DND-41 (cell line): Measurements from ENCODE around the gene RPL35A.
"Not testable (repeated sequence)": the region's sequence is repeated elsewhere in the genome, so short reads cannot be mapped to it uniquely, and the experiment has no call there.

Source experiments
- ATAC-seq: fragments of 200-7000 bp; cut with Tn5 transposase; 3 replicates; pipeline ENCODE4 v1.9.1; 2021; ENCODE audit warnings: low read depth; ENCODE audit not compliant: insufficient read depth
- DNase-seq: peaks from one replicate; pipeline ENCODE4 v3.0.0-alpha.2; 2020
- H2AFZ ChIP-seq: 2 replicates; pipeline ENCODE4 v1.6.0; 2012; ENCODE audit warnings: low read depth, low read length
- H3K27ac ChIP-seq: 2 replicates; pipeline ENCODE4 v1.5.1; 2012; ENCODE audit warnings: low read length, inconsistent platforms
- H3K27me3 ChIP-seq: fragments of 200-600 bp; sonication (generic); 2 replicates; pipeline ENCODE4 v1.6.0; 2012; ENCODE audit warnings: low read length, mild to moderate bottlenecking, inconsistent platforms; ENCODE audit not compliant: insufficient read depth, poor library complexity
- H3K36me3 ChIP-seq: 2 replicates; pipeline ENCODE4 v1.5.1; 2012; ENCODE audit warnings: low read length, inconsistent platforms; ENCODE audit not compliant: insufficient read depth
- H3K4me1 ChIP-seq: 2 replicates; pipeline ENCODE4 v1.5.1; 2012; ENCODE audit warnings: mild to moderate bottlenecking, low read length; ENCODE audit not compliant: insufficient read depth
- H3K4me2 ChIP-seq: 2 replicates; pipeline ENCODE4 v1.6.0; 2012; ENCODE audit warnings: mild to moderate bottlenecking, moderate library complexity, low read length, inconsistent platforms; ENCODE audit not compliant: insufficient read depth
- H3K4me3 ChIP-seq, 2 experiments: fragments of 200-600 bp in 1 of 2; shearing (Covaris generic) in 1 of 2; 2 replicates each; pipeline ENCODE4 v1.5.1; 2012 to 2016; ENCODE audit warnings: inconsistent platforms in 2 of 2, low read length in 2 of 2, mild to moderate bottlenecking in 2 of 2, low read depth in 1 of 2, moderate library complexity in 1 of 2
- H3K79me2 ChIP-seq: 2 replicates; pipeline ENCODE4 v1.6.0; 2012; ENCODE audit warnings: low read length, inconsistent platforms; ENCODE audit not compliant: insufficient read depth
- H3K9ac ChIP-seq: 2 replicates; pipeline ENCODE4 v1.6.0; 2012; ENCODE audit warnings: low read depth, mild to moderate bottlenecking, inconsistent platforms, low read length, moderate library complexity
- H3K9me3 ChIP-seq: 2 replicates; pipeline ENCODE4 v1.5.1; 2012; ENCODE audit warnings: low read length, moderate library complexity, mild to moderate bottlenecking, inconsistent platforms; ENCODE audit not compliant: insufficient read depth, severe bottlenecking
- H4K20me1 ChIP-seq: 2 replicates; pipeline ENCODE4 v1.6.0; 2012; ENCODE audit warnings: low read length; ENCODE audit not compliant: insufficient read depth
- EZH2 ChIP-seq: IDR thresholded peaks from 3 replicates; pipeline ENCODE4 v1.6.1; 2012; ENCODE audit warnings: borderline replicate concordance, low read depth, mild to moderate bottlenecking, moderate library complexity, low read length, inconsistent platforms; ENCODE audit not compliant: severe bottlenecking
- TF ChIP-seq, protein P1 (sequence below): IDR thresholded peaks from 2 replicates; pipeline ENCODE4 v1.5.1; 2012; ENCODE audit warnings: borderline replicate concordance, low read length, moderate library complexity, mild to moderate bottlenecking; ENCODE audit not compliant: poor library complexity, severe bottlenecking; ENCODE audit errors: extremely low read depth

Gene RPL35A

DNA sequence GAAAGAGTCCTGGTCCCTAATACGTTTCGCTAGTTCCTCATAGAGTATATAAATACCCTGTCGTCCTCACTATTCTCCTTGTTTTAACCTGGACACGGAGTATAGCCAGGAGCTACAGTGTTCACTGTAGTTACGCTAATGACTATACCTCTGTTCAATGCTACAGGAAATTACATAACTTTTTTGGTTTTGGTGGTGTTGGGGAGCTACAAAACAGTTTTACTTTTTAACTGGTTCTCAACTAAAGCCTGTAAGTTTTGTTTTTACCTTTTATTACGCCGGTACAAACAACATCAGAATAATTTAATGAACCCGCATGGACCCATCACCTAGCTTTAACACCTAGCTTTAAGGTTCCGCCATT lies 11.6 kb downstream of the RPL35A start:
- no peak for TF ChIP-seq EZH2
- TF ChIP-seq, protein P1, sequence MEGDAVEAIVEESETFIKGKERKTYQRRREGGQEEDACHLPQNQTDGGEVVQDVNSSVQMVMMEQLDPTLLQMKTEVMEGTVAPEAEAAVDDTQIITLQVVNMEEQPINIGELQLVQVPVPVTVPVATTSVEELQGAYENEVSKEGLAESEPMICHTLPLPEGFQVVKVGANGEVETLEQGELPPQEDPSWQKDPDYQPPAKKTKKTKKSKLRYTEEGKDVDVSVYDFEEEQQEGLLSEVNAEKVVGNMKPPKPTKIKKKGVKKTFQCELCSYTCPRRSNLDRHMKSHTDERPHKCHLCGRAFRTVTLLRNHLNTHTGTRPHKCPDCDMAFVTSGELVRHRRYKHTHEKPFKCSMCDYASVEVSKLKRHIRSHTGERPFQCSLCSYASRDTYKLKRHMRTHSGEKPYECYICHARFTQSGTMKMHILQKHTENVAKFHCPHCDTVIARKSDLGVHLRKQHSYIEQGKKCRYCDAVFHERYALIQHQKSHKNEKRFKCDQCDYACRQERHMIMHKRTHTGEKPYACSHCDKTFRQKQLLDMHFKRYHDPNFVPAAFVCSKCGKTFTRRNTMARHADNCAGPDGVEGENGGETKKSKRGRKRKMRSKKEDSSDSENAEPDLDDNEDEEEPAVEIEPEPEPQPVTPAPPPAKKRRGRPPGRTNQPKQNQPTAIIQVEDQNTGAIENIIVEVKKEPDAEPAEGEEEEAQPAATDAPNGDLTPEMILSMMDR, result no peak
- ATAC-seq (no peak), DNase-seq (no peak)
- no peaks in the 10 kb centered on the region for H3K79me2 ChIP-seq
- H3K4me2 ChIP-seq, result peak overlapping the region; percentile 97
- peaks cover 3% of the 10 kb centered on the region; the same call in 1 of the 2 replicates for H3K36me3 ChIP-seq
- no peaks in the 10 kb centered on the region for H3K27me3 ChIP-seq
- no peak overlapping the region for H2AFZ ChIP-seq
- H3K27ac ChIP-seq, result no peak overlapping the region
- H4K20me1 ChIP-seq, result no peaks in the 10 kb centered on the region
- H3K4me3 ChIP-seq, result peak overlapping the region in 1 of 2 experiments; percentile 68; a peak in 1 of 4 replicates
- no peaks in the 10 kb centered on the region for H3K9me3 ChIP-seq
- peak overlapping the region; percentile 60; the same call in 1 of the 2 replicates for H3K9ac ChIP-seq
- H3K4me1 ChIP-seq, result peaks cover 39% of the 10 kb centered on the region

DNA sequence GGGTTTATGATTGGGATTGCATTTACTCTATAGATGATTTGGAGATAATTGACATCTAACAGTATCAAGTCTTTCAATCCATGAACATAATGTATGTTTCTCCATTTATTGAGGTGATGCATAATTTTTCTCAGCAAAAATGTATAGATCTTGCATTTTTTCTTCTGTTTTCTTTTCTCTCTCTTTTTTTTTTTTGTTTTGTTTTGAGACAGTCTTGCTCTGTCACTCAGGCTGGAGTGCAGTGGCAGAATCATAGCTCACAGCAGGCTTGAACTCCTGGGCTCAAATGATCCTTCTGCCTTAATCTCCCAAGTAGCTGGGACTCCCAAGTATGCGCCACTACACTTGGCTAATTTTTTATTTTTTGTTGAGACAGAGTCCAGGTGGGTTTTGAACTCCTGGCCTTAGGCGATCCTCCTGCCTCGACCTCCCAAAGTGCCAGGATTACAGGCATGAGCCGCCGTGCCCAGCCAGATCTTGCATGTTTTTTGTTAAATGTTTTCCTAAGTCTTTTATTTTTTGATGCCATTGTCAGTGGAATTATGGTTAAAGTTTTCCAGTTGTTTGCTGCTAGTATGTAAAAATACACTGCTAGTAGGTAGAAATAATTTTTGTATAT lies 13.1 kb downstream of the RPL35A start:
- TF ChIP-seq EZH2, result no peak
- TF ChIP-seq, protein P1, result no peak
- no peak overlapping the region for H3K4me2 ChIP-seq
- H3K4me1 ChIP-seq, result peaks cover 36% of the 10 kb centered on the region
- H3K9me3 ChIP-seq, result peaks cover 8% of the 10 kb centered on the region
- no peak overlapping the region for H3K4me3 ChIP-seq
- no peaks in the 10 kb centered on the region for H3K27me3 ChIP-seq
- no peaks in the 10 kb centered on the region for H3K36me3 ChIP-seq
- ATAC-seq (no peak), DNase-seq (no peak)
- H2AFZ ChIP-seq, result no peak overlapping the region
- H3K79me2 ChIP-seq, result no peaks in the 10 kb centered on the region
- H3K9ac ChIP-seq, result no peak overlapping the region
- H3K27ac ChIP-seq, result no peak overlapping the region
- H4K20me1 ChIP-seq, result no peaks in the 10 kb centered on the region

DNA sequence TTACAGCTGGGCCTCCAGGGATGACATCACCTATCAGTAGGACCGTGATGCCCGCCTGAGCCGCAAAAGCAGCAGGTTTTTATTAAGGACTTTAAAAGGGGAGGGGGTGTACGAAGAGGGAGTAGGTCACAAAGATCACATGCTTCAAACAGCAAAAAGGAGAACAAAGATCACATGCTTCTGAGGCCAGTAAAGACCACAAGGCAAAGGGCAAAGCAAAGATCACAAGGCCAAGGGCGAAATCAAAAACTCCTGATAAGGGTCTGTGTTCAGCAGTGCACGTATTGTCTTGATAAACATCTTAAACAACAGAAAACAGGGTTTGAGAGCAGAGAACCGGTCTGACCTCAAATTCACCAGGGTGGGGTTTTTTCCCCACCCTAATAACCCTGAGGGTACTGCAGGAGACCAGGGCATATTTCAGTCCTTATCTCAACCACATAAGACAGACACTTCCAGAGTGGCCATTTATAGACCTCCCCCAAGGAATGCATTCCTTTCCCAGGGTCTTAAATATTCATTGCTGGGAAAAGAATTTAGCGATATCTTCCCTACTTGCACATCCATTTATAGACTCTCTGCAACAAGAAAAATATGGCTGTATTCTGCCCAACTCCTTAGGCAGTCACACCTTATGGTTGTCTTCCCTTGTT lies 17.5 kb downstream of the RPL35A start:
- H3K79me2 ChIP-seq, H3K9me3 ChIP-seq, H4K20me1 ChIP-seq, H3K4me3 ChIP-seq, H2AFZ ChIP-seq, ATAC-seq, H3K27me3 ChIP-seq, DNase-seq, H3K4me2 ChIP-seq, H3K9ac ChIP-seq, H3K4me1 ChIP-seq, H3K36me3 ChIP-seq, H3K27ac ChIP-seq: not testable (repeated sequence)

DNA sequence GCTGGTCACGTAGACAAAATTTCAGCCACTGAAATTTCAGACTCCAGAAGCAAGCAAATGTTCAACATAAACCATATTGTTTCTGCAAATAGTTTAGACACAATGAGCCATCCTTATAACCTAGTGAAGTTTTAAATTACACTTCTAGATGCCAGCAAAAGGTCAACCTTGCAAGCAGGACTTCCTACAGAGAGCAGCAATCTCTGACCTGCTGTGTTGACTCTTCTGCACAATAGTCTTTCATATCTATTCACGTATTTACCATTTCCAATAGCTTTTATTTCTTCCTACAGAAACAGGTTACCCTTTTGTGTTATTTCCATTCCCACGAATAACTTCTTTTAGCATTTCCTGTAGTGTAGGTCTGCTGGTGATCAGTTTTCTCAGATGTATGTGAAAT lies 20.6 kb downstream of the RPL35A start:
- no peak overlapping the region for H2AFZ ChIP-seq
- H3K27ac ChIP-seq, result no peak overlapping the region
- no peak for DNase-seq
- no peak overlapping the region for H3K4me2 ChIP-seq
- no peaks in the 10 kb centered on the region for H3K36me3 ChIP-seq
- H3K27me3 ChIP-seq, result no peaks in the 10 kb centered on the region
- TF ChIP-seq, protein P1, result no peak
- TF ChIP-seq EZH2, result no peak
- no peak for ATAC-seq
- no peak overlapping the region for H3K9ac ChIP-seq
- peaks cover 8% of the 10 kb centered on the region for H3K9me3 ChIP-seq
- H3K79me2 ChIP-seq, result no peaks in the 10 kb centered on the region
- no peak overlapping the region for H3K4me3 ChIP-seq
- H4K20me1 ChIP-seq, result no peaks in the 10 kb centered on the region
- H3K4me1 ChIP-seq, result no peaks in the 10 kb centered on the region
